Right lobe of liver (tissue), 4 donors: Measurements from ENCODE around the gene HIRA.

ENCODE experiments used
- CTCF ChIP-seq, 4 donors: fragments of 200-600 bp in 3 of 4; fragments of 450-650 bp in 1 of 4; IDR thresholded peaks; one replicate each; pipeline versions ENCODE4 v1.5.1 to v1.8.0; 2016 to 2022; ENCODE audit warnings: antibody characterized with exemption in 4 of 4, mild to moderate bottlenecking in 2 of 4
- POLR2A ChIP-seq: fragments of 450-650 bp; IDR thresholded peaks from one replicate; pipeline ENCODE4 v1.6.1; 2017; ENCODE audit warnings: antibody characterized with exemption, mild to moderate bottlenecking
- donor health status: DM: no; HTN: no; CAD: no.
- donor health status: DM: no; HTN: no; CAD: no.
- donor health status: DM: no; HTN: yes; CAD: no.

- no peak for TF ChIP-seq CTCF (IDR thresholded peaks at IDR 0.05)
- TF ChIP-seq POLR2A, result no peak
These were observed 127.0 kb downstream of the HIRA start for GRCh38 chr22:19304547-19304946.
